Adrenal gland (tissue), 5 donors: ENCODE measurements around the gene SCRN1.

Experiments used
- POLR2A ChIP-seq, 2 donors: fragments of 450-650 bp; IDR thresholded peaks; one replicate each; pipeline ENCODE4 v1.6.1; 2017; ENCODE audit warnings: antibody characterized with exemption in 2 of 2, mild to moderate bottlenecking in 2 of 2, moderate library complexity in 1 of 2
- TF ChIP-seq, protein P1 (sequence below), 6 experiments: fragments of 450-650 bp in 4 of 6; fragments of 200-600 bp in 2 of 6; sonication (generic) in 1 of 6; IDR thresholded peaks; 1 replicate in 5 of 6; 2 replicates in 1 of 6; pipeline versions ENCODE4 v1.5.1 to v1.8.0; 2016 to 2021; ENCODE audit warnings: antibody characterized with exemption in 6 of 6, mild to moderate bottlenecking in 2 of 6, moderate library complexity in 1 of 6
- donor health status: DM: no; HTN: no; CAD: no.

DNA sequence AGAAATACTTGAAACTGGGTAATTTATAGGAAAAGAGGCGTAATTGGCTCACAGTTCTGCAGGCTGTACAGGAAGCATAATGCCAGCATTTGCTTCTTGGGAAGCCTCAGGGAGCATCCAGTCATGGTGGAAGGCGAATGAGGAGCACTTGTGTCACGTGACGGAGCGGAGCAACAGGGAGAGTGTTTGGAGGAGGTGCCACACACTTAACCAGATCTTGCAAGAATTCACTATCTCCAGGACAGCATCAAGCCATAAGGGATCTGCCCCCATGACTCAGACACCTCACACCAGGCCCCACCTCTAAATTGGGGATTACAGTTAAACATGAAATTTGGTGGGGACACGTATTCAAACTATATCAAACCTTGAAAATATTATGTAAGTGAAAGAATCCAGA is 94.0 kb downstream of the SCRN1 start:
- no peak for TF ChIP-seq POLR2A (IDR thresholded peaks at IDR 0.05)
- TF ChIP-seq, protein P1, sequence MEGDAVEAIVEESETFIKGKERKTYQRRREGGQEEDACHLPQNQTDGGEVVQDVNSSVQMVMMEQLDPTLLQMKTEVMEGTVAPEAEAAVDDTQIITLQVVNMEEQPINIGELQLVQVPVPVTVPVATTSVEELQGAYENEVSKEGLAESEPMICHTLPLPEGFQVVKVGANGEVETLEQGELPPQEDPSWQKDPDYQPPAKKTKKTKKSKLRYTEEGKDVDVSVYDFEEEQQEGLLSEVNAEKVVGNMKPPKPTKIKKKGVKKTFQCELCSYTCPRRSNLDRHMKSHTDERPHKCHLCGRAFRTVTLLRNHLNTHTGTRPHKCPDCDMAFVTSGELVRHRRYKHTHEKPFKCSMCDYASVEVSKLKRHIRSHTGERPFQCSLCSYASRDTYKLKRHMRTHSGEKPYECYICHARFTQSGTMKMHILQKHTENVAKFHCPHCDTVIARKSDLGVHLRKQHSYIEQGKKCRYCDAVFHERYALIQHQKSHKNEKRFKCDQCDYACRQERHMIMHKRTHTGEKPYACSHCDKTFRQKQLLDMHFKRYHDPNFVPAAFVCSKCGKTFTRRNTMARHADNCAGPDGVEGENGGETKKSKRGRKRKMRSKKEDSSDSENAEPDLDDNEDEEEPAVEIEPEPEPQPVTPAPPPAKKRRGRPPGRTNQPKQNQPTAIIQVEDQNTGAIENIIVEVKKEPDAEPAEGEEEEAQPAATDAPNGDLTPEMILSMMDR (IDR thresholded peaks at IDR 0.05) = no peak
